Measurements from ENCODE around the gene OR8B4.
"Not testable (repeated sequence)": the region's sequence is repeated elsewhere in the genome, so short reads cannot be mapped to it uniquely, and the experiment has no call there.

OR8B4 gene, protein sequence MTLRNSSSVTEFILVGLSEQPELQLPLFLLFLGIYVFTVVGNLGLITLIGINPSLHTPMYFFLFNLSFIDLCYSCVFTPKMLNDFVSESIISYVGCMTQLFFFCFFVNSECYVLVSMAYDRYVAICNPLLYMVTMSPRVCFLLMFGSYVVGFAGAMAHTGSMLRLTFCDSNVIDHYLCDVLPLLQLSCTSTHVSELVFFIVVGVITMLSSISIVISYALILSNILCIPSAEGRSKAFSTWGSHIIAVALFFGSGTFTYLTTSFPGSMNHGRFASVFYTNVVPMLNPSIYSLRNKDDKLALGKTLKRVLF

DNA sequence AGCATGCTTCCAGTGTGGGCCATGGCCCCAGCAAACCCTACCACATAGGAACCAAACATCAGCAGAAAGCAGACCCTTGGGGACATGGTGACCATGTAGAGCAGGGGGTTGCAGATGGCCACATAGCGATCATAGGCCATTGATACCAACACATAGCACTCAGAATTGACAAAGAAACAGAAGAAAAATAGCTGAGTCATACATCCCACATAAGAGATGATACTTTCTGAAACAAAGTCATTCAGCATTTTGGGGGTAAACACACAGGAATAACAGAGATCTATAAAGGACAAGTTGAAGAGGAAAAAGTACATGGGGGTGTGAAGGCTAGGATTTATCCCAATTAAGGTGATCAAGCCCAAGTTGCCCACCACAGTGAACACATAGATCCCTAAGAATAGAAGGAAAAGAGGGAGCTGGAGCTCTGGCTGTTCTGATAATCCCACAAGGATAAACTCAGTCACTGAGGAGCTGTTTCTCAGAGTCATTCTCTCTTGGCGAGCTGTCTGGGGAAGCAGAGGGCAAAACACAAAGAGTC is at the start of gene OR8B4:
TSS of gene OR8B4 (minus strand) at position 488 of the 538 bp plus-strand sequence. CDS start at position 488, 0 bp downstream.
- DNase-seq = no peak

DNA sequence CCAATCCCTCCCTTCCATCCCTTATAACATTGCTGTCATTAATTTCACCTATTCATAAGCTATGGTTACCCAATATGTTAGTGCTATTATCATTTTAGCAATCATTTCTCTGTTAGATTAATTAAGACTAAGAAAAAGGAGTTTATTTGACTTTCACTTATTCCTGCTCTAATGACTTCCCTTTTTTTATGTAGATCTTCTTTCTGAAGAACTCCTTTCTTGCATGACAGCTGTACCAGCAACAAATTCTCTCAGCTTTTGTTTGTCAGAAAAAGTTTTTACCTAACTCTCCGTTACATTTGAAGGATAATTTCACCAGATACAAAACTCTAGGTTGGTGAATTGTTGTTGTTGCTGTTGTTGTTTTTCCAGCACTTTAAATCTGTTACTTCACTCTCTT is 49.4 kb upstream of the OR8B4 start:
- DNase-seq = no peak

DNA sequence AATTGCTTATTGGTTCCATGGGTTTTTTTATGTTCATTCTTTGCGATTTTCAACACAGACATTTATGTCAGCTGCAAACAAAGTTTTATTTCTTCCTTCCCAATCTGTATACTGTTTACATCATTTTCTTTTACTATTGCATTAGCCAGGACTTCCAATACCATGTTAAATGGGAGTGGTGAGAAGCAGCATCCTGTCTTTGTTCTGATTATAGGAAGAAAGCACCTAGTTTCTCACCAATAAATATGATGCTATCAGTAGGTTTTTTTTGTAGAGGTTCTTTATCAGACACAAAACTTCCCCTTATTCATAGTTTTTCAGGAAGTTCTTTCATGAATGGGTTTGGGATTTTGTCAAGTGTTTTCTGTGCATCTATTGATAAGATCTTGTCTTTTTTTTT is 48.8 kb upstream of the OR8B4 start:
- DNase-seq = no peak

DNA sequence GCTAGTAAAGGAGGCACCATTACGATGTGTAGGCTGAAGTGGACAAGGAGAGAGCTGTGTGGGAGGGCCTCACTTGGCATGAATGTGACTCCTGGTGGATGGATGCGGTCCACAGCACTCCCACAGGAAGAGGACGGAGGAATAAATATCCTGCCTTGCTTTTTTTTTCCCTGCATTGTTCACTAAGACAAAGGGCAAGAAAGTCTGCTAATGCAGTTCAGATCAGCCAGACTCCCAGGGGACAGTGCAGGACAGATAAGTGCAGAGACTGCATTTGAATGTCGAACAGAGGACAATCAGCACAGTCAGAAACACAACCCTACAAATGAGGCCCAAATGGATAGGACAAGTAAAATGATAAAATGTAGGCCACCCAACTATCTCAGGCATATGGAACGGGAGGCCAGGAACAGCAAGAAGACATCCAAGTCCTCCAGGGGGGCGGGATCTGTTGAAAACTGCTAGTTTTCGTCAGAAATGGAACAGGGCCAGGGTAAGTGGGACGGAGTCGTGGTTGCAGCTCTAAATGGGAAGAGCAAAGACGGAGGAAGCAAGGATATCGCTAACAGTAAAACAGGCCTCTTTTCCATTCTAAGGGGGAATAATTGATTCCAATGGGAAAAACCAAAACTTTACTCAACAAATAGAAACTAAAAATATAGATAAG is 46.0 kb upstream of the OR8B4 start:
- DNase-seq = no peak

DNA sequence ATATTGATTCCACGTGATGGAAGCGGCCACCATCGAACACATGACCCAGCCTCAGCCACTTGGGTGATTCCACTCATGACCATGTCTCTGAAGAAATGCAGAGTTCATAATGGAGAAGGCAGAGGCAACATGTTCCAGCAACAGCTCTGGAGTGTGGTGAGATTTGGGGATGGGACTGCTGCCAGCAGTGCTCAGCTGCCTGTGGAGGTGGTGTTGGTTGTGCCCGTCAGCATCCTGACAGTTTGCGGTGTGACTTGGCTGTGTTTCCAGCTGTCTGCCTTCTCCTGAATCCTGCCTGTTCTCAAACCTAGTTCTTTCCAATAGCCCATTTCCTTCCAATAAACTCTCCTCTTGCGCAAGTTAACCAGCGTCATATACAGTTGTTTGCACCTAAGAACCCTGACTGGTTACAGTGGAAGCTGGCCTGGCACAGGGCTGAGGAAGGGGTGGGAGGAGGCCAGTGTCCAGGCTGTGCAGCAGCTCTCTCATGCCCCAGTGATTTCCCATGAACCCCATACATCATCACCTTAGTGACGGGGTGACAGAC is 42.8 kb upstream of the OR8B4 start:
- no peak for DNase-seq

DNA sequence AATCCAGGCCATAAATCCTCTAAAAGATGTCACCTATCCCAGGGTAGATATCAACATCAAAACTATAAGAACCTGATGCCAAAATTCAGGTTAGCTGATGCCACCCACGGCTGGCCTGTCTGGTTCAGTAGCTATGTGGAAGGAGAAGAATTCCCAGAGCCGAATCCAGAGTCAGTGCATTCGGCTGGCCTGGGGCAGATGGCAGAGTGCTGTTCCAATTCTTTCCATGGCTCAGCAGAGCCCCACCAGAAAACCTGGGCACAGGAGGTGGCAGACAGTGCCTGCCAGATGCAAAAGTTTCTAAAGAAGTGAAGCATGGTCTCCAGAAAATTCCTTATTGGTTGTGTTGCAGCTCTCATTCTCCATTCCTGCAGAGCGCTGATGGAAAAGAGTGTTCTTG is 40.7 kb upstream of the OR8B4 start:
- no peak for DNase-seq

DNA sequence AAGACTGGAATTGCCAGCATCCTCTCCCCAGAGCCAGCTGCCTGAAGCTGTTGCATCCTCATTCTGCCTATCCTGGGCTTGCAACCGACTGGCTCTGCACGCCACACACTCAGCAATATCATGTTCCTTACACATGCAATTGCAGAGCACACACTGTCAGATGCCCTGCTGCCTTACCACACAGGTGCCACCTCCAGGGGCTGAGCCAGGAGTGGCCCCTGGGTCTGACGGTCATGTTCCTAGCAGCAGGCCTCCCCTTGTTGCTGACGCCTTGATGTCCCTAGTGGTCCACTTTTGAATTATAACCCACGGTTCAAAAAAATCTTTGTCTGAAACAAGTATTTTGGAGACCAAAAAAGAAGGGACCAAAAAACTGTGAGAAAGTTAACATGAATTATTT is 39.3 kb upstream of the OR8B4 start:
- no peak for DNase-seq

DNA sequence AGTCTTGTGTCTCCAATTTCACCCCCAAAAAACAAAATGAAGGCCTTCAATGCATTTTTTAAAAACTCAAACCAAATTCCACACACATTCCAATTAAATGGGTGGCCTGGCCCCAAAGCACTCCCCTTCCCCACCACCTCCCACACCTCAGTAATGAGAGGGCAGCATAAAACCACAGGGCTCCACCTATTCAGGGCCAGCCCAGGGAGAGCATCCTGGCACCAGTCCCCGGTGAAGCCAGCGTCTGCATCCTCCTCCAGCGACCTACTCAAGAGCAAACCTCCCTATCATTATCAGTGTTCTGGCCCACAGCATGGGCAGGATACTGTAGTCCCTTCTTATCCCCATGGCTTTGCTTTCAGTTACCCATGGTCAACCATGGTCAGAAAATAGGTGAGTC is 38.7 kb upstream of the OR8B4 start:
- DNase-seq = no peak

DNA sequence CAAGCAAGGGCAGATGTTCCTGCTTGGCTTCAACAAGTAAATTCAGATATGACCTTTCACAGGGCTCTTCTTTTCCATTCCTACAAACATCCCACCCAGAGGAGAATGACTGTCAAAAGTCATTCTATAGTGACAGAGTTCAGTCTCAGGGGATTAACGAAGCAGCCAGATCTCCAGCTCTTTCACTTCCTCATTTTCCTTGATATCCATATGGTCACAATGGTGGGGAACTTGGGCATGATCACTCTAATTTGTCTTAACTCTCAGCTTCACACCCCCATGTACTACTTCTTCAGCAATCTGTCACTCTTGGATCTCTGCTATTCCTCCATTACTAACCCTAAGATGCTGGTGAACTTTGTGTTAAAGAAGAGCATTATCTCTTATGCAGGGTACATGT is 35.8 kb upstream of the OR8B4 start:
- DNase-seq = no peak

DNA sequence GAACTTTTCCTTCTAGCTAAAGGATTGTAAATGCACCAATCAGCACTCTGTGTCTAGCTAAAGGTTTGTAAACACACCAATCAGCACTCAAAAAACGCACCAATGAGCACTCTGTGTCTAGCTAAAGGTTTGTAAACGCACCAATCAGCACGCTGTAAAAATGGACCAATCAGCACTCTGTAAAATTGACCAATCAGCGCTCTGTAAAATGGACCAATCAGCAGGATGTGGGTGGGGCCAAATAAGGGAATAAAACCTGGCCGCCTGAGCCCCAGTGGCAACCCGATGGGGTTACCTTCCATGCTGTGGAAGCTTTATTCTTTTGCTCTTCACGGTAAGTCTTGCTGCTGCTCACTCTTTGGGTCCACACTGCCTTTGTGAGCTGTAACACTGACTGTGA is 34.7 kb upstream of the OR8B4 start:
- DNase-seq = not testable (repeated sequence)

DNA sequence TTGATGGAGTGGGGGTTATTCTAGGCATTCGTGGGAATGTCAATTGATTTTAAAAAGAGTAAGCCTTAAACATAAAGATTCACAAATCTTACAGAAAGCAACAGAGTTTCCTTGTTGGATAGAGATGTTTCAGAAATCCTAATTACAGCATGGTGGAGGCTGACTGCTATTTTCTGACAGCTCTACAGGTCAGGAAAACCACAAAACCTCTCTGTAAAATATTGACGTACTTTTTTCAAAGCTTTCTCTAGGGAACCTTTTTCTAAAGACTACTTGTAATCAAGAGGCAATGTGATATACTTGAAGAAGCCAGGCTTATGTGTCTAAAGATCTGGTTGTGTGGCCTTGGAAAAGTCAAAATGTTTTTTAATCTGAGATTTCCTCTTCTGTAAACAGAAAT is 29.9 kb upstream of the OR8B4 start:
- DNase-seq = no peak

DNA sequence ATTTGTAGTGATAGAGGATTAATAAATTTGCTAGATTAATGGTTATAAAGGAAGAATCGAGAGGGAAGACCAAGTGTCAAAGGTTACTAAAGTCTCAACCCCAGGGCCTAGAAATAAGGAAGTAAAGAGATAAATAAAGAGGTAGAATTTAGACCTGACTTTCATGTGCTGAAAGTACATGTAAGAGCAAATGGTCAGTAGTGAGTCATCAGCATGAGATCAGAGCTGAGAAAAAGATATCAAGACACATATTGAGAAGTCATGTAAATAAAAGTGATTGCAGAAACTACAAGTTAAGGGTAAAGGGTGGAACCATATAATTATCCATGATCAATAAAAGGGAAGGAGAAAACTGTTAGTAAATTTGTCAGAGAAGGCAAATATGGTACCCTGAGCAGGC is 22.2 kb upstream of the OR8B4 start:
- no peak for DNase-seq

DNA sequence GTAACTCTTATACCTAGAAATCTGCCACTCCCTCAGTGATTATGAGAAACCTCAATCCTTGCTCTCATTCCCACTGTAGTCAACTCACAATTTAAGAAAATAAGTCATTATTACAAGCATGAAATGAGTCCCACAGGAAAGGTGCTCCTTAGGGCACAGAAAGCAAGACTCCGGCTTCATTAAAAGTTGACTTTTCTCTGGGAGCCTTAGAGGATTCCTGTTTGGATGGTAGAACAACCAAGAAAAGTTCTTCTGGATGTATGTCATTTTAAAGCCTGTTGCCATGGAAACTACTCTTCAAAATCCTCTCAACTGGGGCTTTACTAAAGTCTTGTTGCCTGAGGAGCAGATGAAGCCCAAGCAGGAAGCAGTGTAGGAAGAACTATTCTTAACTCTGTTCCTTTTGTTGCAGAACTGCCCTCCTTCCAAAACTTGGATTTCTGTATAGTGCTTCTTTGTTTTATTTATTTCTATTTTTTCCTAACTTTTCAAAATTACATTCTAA is 21.0 kb upstream of the OR8B4 start, which contains the start of gene OR8B8:
TSS of gene OR8B8 (minus strand) at position 51 of the 505 bp plus-strand sequence. CDS start 4,611 bp downstream, outside the sequence.
- no peak for DNase-seq

DNA sequence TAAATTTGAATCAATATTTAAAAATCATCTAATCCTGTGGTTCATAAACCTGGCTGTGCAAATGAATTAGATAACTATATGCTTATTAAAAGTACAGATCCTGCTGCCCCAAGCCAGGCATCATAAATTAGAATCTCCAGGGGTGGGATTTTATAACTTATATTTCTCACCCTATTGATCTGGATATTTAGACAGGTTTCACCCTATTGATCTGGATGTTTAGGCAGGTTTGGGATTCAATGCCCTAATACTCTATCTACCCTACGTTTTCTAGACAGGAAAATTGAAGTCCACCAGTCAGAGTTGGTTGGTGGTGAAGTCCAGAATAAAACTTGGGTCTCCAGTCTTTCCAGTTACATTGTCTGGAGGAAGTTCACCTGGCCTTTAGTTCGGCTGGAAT is 18.2 kb upstream of the OR8B4 start:
- DNase-seq = no peak

DNA sequence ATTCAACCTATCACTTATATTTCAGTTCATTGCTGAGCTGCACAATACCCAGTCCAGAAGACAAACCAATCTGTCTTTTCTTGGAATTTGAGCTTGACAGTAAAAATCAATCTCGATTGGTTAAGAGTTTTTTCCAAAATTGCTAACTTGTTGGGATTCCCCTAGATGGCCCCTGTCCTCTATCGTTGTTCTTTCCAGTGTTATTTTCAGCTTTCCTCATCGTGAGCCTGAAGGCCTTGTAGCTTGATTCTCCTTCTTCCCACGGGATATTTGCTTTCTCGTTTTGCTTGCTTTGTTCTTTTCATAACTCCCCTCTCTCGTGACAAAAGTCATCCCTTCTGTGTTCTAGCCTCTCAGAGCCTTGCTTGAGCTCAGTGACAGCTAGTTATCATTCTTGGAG is 17.8 kb upstream of the OR8B4 start:
- DNase-seq = no peak

DNA sequence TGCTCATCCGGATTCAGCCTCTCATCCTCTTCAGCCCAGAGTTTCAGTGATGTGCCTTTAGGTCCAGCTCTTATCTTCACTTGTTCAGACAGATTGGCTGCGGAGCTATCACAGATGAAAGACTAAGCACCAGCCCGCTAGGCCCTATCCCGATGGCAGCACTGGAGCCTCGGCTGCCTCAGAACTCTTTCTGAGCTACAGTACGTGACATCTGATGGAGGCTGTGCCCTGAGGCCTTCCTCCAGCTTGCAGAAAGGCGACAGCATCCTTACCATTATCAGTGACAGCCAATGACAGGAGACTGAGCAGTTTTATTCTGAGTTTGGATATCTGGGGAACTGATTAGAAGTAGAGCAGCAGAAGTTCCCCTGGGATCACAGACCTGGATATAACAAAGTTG is 16.8 kb upstream of the OR8B4 start:
- no peak for DNase-seq

DNA sequence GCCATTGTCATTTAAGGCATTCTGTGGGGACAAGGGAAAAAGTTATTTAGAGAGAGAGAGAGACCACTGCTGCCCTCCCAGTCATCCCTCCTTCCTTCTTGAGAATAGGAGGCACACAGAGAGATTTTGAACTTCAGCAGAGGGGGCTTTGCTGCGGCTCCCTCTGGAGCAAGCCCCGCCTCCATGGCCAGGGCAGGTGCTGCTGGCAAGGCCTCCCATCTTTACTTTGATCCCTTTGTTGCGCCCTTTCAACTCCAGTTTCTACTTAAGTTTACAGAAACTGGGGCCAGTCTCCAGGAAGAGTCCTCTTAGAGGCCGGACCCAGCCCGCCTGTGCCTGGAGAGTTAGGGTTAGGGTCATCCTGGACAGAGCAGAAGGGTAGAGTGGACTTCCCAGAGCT is 16.4 kb upstream of the OR8B4 start:
- DNase-seq = no peak

DNA sequence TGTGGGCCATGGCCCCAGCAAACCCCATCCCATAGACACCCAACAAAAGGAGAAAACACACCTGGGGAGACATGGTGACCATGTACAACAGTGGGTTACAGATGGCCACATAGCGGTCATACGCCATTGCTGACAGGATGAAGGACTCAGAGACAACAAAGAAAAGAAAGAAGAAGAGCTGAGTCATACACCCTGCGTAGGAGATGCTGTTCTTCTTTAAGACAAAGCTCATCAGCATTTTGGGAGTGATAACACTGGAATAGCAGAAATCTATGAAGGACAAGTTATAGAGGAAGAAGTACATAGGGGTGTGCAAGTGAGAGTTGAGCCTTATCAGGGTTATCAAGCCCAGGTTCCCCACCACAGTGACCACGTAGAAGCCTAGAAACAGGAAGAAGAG is 15.9 kb upstream of the OR8B4 start:
- no peak for DNase-seq

DNA sequence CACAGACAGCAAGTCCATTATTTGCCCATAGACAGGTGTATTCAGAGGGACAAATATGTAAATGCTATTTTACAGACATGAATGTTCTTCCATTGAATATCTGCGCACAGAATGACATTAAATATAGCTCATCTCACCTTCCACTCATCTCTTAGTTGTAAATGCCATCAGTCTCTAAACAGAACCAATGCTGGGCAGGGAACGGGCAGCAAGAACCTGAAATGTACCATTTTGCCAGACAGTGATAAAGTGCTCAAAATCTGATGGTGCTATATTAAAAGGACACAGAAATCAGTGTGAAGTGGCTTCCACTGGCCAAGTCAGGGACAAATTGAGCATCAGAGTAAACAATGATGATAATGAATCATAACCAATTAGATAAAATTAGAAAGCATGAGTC is 10.0 kb upstream of the OR8B4 start:
- no peak for DNase-seq

DNA sequence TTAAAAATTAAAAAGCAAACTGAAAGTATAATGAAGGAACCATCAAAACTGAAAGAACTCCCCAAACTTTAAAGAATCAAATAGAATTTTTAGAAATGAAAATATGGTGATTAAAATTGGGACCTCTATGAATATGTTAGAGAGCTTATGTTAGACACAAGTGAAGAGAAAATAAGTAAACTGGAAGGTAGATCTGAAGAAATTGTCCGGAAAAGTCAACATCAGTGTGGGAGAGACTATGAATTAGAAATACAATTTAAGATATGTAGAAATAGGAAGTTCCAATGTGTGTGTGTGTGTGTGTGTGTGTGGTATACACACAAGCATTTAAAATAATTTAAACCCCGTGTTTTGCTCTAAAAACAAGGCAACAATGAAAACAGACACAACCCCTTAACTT is 4.9 kb upstream of the OR8B4 start:
- no peak for DNase-seq

DNA sequence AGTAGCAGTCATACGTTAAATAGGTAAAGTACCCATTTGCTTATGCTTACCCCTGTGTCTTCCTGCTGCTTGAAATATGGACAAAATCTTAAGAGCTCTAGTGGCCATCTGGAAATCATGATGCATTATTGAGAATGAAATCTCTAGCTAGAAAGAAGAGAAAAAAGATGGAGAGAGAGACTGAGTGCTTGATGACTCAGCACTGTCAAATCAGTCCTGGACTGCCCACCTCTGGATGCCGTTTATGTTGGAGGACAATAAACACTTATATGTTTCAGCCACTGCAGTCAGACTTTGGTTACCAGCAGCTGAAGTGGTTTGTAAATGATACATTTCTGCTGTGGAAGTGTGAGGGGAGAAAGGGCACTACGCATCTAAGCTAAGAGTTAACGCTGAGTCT is 3.6 kb downstream of the OR8B4 start:
- no peak for DNase-seq

DNA sequence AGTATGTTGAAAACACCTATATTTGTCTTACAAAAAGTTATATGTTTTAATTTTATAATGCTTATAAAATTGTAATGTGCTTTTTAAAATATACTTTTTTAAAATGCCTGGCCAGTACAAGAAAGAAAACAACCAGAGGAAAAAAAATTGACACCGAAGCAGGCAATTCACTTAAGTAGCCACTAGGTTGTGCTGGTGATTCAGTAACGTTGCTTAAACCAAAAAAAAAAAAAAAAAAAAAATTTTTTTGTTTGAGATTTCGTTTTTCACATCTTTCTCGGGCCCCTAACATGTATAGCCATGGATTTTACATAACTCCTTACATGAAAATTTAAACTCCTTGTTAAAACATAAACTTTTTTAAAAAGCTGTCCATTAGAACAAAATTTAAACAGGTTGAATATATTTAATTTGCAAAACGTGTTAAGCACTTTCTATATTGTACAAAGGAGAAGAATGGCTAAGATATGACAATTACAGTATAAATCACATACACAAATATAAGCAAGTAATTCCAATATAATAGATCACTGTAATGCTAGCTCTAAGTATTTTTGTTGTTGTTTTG is 9.2 kb downstream of the OR8B4 start:
- DNase-seq = peak; percentile 0

DNA sequence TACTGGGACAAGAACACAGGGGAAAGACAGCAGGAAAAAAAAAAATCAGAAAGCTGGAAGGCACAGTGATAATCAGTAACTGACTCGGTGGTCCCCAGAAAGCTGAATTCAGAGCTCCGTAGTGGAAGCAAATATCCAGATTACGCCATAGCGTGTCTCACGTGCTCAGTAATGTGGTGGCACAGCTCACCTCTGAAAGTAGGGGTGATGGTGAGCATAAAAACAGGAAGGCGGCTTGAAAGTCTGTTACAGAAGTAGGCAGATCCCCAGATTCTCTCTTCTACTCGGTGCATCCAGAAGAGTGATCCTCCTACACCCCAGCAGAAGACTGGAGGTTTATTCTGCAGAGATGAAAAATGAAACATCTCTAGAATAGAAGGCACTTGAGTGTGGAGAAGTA is 14.8 kb downstream of the OR8B4 start:
- DNase-seq = no peak

DNA sequence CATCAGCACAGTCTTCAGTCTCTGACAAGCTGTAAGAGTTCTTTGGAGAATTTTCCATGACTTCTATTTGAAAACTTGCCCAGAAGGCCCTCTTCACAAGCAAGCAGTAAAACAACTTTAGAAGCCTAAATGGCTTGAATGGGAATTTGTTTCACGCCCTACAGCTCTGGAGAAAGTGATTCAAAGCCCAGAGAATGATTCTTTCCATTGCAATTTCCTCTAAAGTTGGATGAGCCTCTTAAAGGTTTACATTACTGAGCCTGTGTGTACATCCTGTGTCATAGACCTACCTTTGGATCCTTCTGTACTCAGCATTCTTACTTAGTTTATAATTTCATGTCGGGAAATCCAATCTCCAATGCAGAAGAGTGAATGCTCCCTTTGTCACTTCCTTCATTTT is 19.1 kb downstream of the OR8B4 start:
- DNase-seq = no peak
